Naive thymus-derived CD4-positive, alpha-beta T cell (primary cell): Measurements from ENCODE around the gene ITPR3. TPM values are rescaled to one million over a fixed set of nuclear protein-coding genes. Genes with fewer than 3 reads are reported as not detected.

Experiments used
- ATAC-seq: fragments of 150-1000 bp; cut with Tn5 transposase; 2 replicates; pipeline ENCODE4 v1.10.0; 2021; ENCODE audit warnings: mild to moderate bottlenecking, moderate library complexity
- CTCF ChIA-PET: fragments of 350-600 bp; sonication (Branson Sonifier 250); formaldehyde crosslinking; loops from one replicate; lab custom pipeline; 2021; ENCODE audit warnings: antibody characterized with exemption; lab: Charles Lee
- POLR2A ChIA-PET: fragments of 350-600 bp; sonication (Branson Sonifier 250); formaldehyde crosslinking; loops from one replicate; lab custom pipeline; 2021; ENCODE audit warnings: antibody characterized with exemption, inconsistent platforms; lab: Charles Lee
- DNase-seq, 9 donors: peaks; one replicate each; pipeline versions ENCODE4 v3.0.0 to v3.0.0-alpha.2; 2020 to 2022; ENCODE audit warnings: mixed read lengths in 1 of 9
- H3K27ac ChIP-seq: one replicate; pipeline ENCODE4 v1.7.0; 2013; ENCODE audit warnings: mild to moderate bottlenecking, low read depth, low read length, moderate library complexity
- H3K27me3 ChIP-seq, 2 donors: one replicate each; pipeline ENCODE4 v1.7.0; 2013; ENCODE audit warnings: low read length in 2 of 2, mild to moderate bottlenecking in 2 of 2, moderate library complexity in 2 of 2; ENCODE audit not compliant: control insufficient read depth in 2 of 2, insufficient read depth in 2 of 2
- H3K36me3 ChIP-seq, 3 experiments: 1 replicate in 2 of 3; 2 replicates in 1 of 3; pipeline ENCODE4 v1.7.0; 2013; ENCODE audit warnings: low read length in 3 of 3, mild to moderate bottlenecking in 3 of 3, moderate library complexity in 1 of 3; ENCODE audit not compliant: insufficient read depth in 3 of 3, control insufficient read depth in 2 of 3
- H3K4me1 ChIP-seq, 2 donors: one replicate each; pipeline ENCODE4 v1.7.0; 2013; ENCODE audit warnings: low read length in 2 of 2, mild to moderate bottlenecking in 2 of 2, moderate library complexity in 1 of 2; ENCODE audit not compliant: control insufficient read depth in 2 of 2, insufficient read depth in 2 of 2
- H3K4me3 ChIP-seq: 2 replicates; pipeline ENCODE4 v1.7.0; 2013; ENCODE audit warnings: mild to moderate bottlenecking, low read length
- H3K9me3 ChIP-seq, 3 experiments: 1 replicate in 2 of 3; 2 replicates in 1 of 3; pipeline ENCODE4 v1.7.0; 2013; ENCODE audit warnings: low read length in 3 of 3; ENCODE audit not compliant: control insufficient read depth in 2 of 3
- H3K27ac Mint-ChIP-seq, 9 donors: one replicate each; pipeline ENCODE4 v1.8.0; 2020 to 2022; ENCODE audit warnings: mixed read lengths in 9 of 9, mild to moderate bottlenecking in 8 of 9, moderate library complexity in 5 of 9, inconsistent platforms in 2 of 9
- H3K27me3 Mint-ChIP-seq, 5 donors: one replicate each; pipeline ENCODE4 v1.8.0; 2021 to 2022; ENCODE audit warnings: mixed read lengths in 5 of 5, mild to moderate bottlenecking in 1 of 5
- H3K36me3 Mint-ChIP-seq, 5 donors: one replicate each; pipeline ENCODE4 v1.8.0; 2020 to 2022; ENCODE audit warnings: mixed read lengths in 5 of 5, mild to moderate bottlenecking in 3 of 5, inconsistent platforms in 1 of 5
- H3K4me1 Mint-ChIP-seq, 7 donors: one replicate each; pipeline ENCODE4 v1.8.0; 2020 to 2022; ENCODE audit warnings: mixed read lengths in 7 of 7, mild to moderate bottlenecking in 3 of 7, inconsistent platforms in 1 of 7
- H3K4me3 Mint-ChIP-seq, 10 donors: one replicate each; pipeline ENCODE4 v1.8.0; 2020 to 2022; ENCODE audit warnings: mild to moderate bottlenecking in 10 of 10, mixed read lengths in 10 of 10, moderate library complexity in 6 of 10, inconsistent platforms in 2 of 10
- H3K9me3 Mint-ChIP-seq, 11 donors: one replicate each; pipeline ENCODE4 v1.8.0; 2020 to 2022; ENCODE audit warnings: mixed read lengths in 11 of 11, mild to moderate bottlenecking in 4 of 11, inconsistent platforms in 1 of 11, moderate library complexity in 1 of 11
- intact Hi-C, 2 donors: fragments of 100-400 bp; cut with micrococcal nuclease; formaldehyde crosslinking; loops; one replicate each; pipeline ENCODE4 v1.15.1; 2023
- polyA plus RNA-seq, 2 donors: library from polyadenylated mRNA; unstranded; fragments of 300-500 nt; fragmentation: Illumina TruSeq; gene quantifications; one replicate each; pipeline ENCODE4 v1.2.3, GENCODE V29; 2021
- total RNA-seq, 6 experiments: library from RNA in 5 of 6; stranded (reverse) in 5 of 6; gene quantifications; 1 replicate in 5 of 6; 2 replicates in 1 of 6; pipeline ENCODE4 v1.2.3 and lab custom pipeline; 2021 to 2026

ITPR3 gene
- total and polyA plus RNA-seq, 7 experiments from 2014 or later = 1.7 to 65.7 (median 41.4) TPM

DNA sequence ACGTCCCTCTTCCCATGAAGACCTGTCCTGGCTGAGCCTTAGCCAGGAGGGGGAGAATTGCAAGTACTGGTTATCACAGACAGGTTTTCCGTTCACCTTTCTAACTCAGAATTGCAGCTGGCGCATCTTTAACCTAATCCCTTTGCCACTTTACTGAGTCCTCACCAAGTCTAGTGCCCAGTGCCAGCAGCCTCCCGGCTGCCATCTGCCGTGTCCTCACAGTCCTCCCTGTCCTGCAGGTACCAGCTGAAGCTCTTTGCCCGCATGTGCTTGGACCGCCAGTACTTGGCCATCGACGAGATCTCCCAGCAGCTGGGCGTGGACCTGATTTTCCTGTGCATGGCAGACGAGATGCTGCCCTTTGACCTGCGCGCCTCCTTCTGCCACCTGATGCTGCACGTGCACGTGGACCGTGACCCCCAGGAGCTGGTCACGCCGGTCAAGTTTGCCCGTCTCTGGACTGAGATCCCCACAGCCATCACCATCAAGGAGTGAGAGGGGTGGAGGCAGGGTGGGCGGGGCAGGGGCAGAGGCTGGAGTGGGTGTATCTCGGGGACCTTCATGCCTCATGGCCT is 49.1 kb downstream of the ITPR3 start:
- Mint-ChIP-seq H3K36me3 (peaks cover 3 to 39% (median 19%) of the 10 kb centered on the region in 5 donors), H3K9me3 (no peaks in the 10 kb centered on the region), H3K4me3 (peak overlapping the region in 1 of 10 donors; percentile 18), H3K27me3 (no peaks in the 10 kb centered on the region), H3K4me1 (peaks cover 3 to 19% (median 15%) of the 10 kb centered on the region in 7 donors), H3K27ac (peak overlapping the region in 4 of 9 donors; percentile 33 to 80 (median 68))
- ATAC-seq (no peak), DNase-seq (no peak)
- POLR2A ChIA-PET = interaction anchor here (1.1 to 1.8 kb wide), 2 partner anchors 25 to 817 kb away, joined by 4 read pairs; no protein-coding TSS in a partner anchor
- CTCF ChIA-PET = interaction anchor here (1.7 kb wide), 1 partner anchor 30 kb away, joined by 6 read pairs; no protein-coding TSS in a partner anchor
- Histone ChIP-seq H3K27me3 (no peaks in the 10 kb centered on the region), H3K27ac (no peak overlapping the region), H3K4me1 (peaks cover 0 to 12% of the 10 kb centered on the region in 2 donors), H3K9me3 (no peaks in the 10 kb centered on the region), H3K36me3 (peaks cover 8 to 98% (median 27%) of the 10 kb centered on the region in 3 experiments), H3K4me3 (no peak overlapping the region)
- intact Hi-C loops = no loop called here

DNA sequence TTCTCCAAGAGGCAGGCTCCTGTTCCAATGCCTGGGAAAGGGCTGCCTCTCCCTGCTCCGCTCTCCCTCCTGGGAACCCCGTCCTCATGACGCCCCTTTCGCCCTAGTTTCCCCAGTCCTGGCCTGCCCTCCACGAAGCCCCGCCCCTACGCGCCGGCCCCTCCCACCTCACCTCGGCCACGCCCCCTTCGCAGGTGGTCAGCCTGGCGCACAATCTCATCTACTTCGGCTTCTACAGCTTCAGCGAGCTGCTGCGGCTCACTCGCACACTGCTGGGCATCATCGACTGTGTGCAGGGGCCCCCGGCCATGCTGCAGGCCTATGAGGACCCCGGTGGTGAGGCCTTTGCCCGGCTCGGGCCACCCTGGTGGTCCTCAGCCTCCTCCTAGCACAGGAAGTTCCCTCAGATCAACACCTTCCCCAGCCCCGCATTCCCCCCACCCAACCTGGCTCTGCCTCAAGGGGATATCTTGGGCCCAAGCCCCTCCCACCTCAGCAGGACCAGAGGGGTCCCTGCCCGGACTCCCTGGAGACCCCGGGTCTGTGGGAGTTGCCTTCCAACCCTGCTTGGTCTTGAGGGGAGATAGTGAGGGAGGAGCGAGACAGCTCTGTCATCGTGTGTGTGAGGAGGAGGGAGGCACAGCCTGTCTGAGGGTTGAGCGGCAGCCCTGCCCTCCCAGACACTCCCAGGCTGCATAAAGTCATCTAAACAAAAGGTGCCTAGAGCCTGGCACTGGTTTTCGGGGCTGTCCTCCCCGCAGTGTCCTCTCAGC is 50.0 kb downstream of the ITPR3 start:
- Mint-ChIP-seq H3K9me3 (no peaks in the 10 kb centered on the region), H3K27me3 (no peaks in the 10 kb centered on the region), H3K4me1 (peaks cover 3 to 19% (median 15%) of the 10 kb centered on the region in 7 donors), H3K36me3 (peaks cover 3 to 42% (median 19%) of the 10 kb centered on the region in 5 donors), H3K4me3 (no peak overlapping the region), H3K27ac (peak overlapping the region in 2 of 9 donors; percentile 9 to 70)
- H3K4me1 ChIP-seq = peaks cover 0 to 12% of the 10 kb centered on the region in 2 donors
- H3K36me3 ChIP-seq = peaks cover 8 to 98% (median 23%) of the 10 kb centered on the region in 3 experiments
- ATAC-seq (no peak), DNase-seq (no peak)
- no peaks in the 10 kb centered on the region for H3K9me3 ChIP-seq
- no peak overlapping the region for H3K4me3 ChIP-seq
- H3K27ac ChIP-seq = no peak overlapping the region
- intact Hi-C loops = no loop called here
- H3K27me3 ChIP-seq = no peaks in the 10 kb centered on the region
- POLR2A ChIA-PET = interaction anchor here (1.1 to 1.8 kb wide), 2 partner anchors 24 to 818 kb away, joined by 4 read pairs; no protein-coding TSS in a partner anchor
- CTCF ChIA-PET = no interaction called here

DNA sequence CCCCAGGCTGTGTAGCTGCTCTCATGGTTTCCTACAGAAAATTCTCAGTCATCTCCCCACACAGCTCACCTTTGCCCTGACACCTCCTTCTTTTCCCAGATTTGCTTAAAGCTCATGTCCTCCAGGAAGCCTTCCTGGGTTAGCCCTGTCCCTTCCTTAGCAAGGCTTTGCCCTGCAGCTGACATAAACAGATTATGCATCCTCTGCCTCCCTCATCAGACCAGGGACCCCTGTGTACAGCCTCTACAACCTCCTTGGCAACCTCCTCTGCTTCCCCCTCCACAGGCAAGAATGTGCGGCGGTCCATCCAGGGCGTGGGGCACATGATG is 50.6 kb downstream of the ITPR3 start:
- ATAC-seq (no peak), DNase-seq (no peak)
- no peak overlapping the region for H3K4me3 Mint-ChIP-seq
- Histone ChIP-seq H3K4me1 (peaks cover 0 to 12% of the 10 kb centered on the region in 2 donors), H3K27me3 (no peaks in the 10 kb centered on the region), H3K27ac (no peak overlapping the region), H3K4me3 (no peak overlapping the region), H3K36me3 (peaks cover 8 to 98% (median 25%) of the 10 kb centered on the region in 3 experiments), H3K9me3 (no peaks in the 10 kb centered on the region)
- no peaks in the 10 kb centered on the region for H3K27me3 Mint-ChIP-seq
- POLR2A ChIA-PET = interaction anchor here (1.8 kb wide), 1 partner anchor 24 kb away, joined by 4 read pairs; no protein-coding TSS in a partner anchor
- CTCF ChIA-PET = no interaction called here
- peaks cover 3 to 19% (median 15%) of the 10 kb centered on the region in 7 donors for H3K4me1 Mint-ChIP-seq
- intact Hi-C loops = no loop called here
- peak overlapping the region in 2 of 9 donors; percentile 68 to 70 for H3K27ac Mint-ChIP-seq
- peaks cover 2 to 43% (median 15%) of the 10 kb centered on the region in 5 donors for H3K36me3 Mint-ChIP-seq
- H3K9me3 Mint-ChIP-seq = no peaks in the 10 kb centered on the region

DNA sequence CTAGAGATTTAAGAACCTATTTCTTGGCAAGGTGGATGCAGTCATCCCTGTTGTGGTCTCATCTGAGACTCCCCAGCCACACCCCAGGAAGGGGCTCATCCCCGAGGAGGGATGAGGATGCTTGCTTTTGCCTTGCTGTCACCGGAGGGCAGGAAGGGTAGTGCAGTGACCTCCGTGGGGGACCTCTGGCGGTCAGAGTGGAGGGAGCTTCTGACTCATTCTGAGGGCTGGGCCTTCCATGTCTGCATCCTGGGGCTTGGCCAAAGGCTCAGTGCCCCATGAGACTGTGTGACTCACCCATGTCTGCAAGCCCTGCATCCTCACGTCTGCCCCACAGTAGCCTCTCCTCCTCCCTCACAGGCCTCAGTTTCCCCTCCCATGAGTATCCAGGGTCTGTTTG is 51.7 kb downstream of the ITPR3 start:
- H3K36me3 ChIP-seq = peaks cover 8 to 98% (median 26%) of the 10 kb centered on the region in 3 experiments
- intact Hi-C loops = no loop called here
- peaks cover 0 to 12% of the 10 kb centered on the region in 2 donors for H3K4me1 ChIP-seq
- no peaks in the 10 kb centered on the region for H3K9me3 ChIP-seq
- Mint-ChIP-seq H3K4me1 (peaks cover 3 to 19% (median 15%) of the 10 kb centered on the region in 7 donors), H3K27me3 (no peaks in the 10 kb centered on the region), H3K27ac (no peak overlapping the region), H3K36me3 (peaks cover 3 to 43% (median 18%) of the 10 kb centered on the region in 5 donors), H3K9me3 (no peaks in the 10 kb centered on the region), H3K4me3 (no peak overlapping the region)
- ATAC-seq (no peak), DNase-seq (no peak)
- ChIA-PET POLR2A (interaction anchor here (1.0 kb wide), 1 partner anchor 90 kb away, joined by 3 read pairs; no protein-coding TSS in a partner anchor), CTCF (interaction anchor here (0.6 kb wide), 1 partner anchor 83 kb away, joined by 4 read pairs; no protein-coding TSS in a partner anchor)
- H3K27me3 ChIP-seq = no peaks in the 10 kb centered on the region
- no peak overlapping the region for H3K4me3 ChIP-seq
- H3K27ac ChIP-seq = no peak overlapping the region

DNA sequence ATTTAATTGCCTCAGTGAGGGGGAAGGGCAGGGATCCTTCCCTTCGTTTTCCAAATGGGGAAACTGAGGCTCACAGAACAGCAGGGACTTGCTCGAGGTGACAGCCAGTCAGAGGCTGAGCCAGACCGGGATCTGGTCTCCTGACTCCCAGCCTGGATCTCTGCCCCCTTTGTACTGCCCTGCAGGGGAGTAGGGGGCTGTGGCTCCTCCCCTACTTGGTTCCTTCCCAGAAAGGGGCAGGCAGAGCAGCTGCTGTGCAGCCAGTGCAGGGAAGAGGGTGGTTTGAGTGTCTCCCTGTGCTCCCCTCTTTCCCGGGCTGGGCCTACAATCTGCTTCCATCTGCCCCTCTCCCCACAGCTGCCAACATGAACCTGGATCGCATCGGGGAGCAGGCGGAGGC is 52.7 kb downstream of the ITPR3 start:
- ATAC-seq (no peak), DNase-seq (no peak)
- Histone ChIP-seq H3K27me3 (no peaks in the 10 kb centered on the region), H3K36me3 (peaks cover 8 to 98% (median 26%) of the 10 kb centered on the region in 3 experiments), H3K4me1 (peaks cover 0 to 6% of the 10 kb centered on the region in 2 donors), H3K9me3 (no peaks in the 10 kb centered on the region), H3K4me3 (no peak overlapping the region), H3K27ac (no peak overlapping the region)
- peaks cover 0 to 40% (median 15%) of the 10 kb centered on the region in 5 donors for H3K36me3 Mint-ChIP-seq
- POLR2A ChIA-PET = interaction anchor here (0.6 kb wide), 1 partner anchor 255 kb away, joined by 3 read pairs; no protein-coding TSS in a partner anchor
- intact Hi-C loops = no loop called here
- H3K27me3 Mint-ChIP-seq = no peaks in the 10 kb centered on the region
- H3K4me1 Mint-ChIP-seq = peaks cover 0 to 9% (median 9%) of the 10 kb centered on the region in 7 donors
- CTCF ChIA-PET = no interaction called here
- no peaks in the 10 kb centered on the region for H3K9me3 Mint-ChIP-seq
- no peak overlapping the region for H3K27ac Mint-ChIP-seq
- no peak overlapping the region for H3K4me3 Mint-ChIP-seq

DNA sequence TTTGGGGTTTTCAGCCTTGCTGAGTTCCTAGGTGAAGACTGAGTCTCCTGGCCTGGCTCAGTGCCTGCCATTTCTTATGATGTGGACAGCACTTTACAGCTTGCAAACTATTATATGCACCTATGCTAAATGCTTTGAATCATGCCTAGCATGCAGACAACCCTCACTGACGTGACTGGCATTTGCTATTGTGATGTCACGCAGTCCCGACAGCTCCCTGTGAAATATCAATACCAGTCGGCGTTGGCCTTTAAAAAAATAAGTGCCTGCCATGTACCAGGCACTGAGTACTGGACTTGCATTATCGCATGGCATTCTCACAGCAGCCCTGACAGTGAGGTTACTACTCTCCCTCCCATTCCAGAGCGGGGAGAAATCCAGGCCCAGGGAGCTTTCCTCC is 54.8 kb downstream of the ITPR3 start:
- H3K9me3 ChIP-seq = no peaks in the 10 kb centered on the region
- H3K27ac Mint-ChIP-seq = peak overlapping the region in 1 of 9 donors; percentile 32
- peaks cover 0 to under 1% (median 0%) of the 10 kb centered on the region in 7 donors for H3K4me1 Mint-ChIP-seq
- DNase-seq = no peak
- peaks cover 8 to 97% (median 31%) of the 10 kb centered on the region in 3 experiments for H3K36me3 ChIP-seq
- ChIA-PET CTCF (interaction anchor here (1.4 kb wide), 1 partner anchor 21 kb away, joined by 3 read pairs; no protein-coding TSS in a partner anchor), POLR2A (interaction anchor here (0.6 kb wide), 1 partner anchor 83 kb away, joined by 3 read pairs; no protein-coding TSS in a partner anchor)
- no peaks in the 10 kb centered on the region for H3K4me1 ChIP-seq
- no peak overlapping the region for H3K27ac ChIP-seq
- intact Hi-C loops = no loop called here
- no peaks in the 10 kb centered on the region for H3K9me3 Mint-ChIP-seq
- no peak for ATAC-seq
- no peaks in the 10 kb centered on the region for H3K27me3 Mint-ChIP-seq
- H3K36me3 Mint-ChIP-seq = peaks cover 5 to 52% (median 14%) of the 10 kb centered on the region in 5 donors
- H3K27me3 ChIP-seq = no peaks in the 10 kb centered on the region
- no peak overlapping the region for H3K4me3 Mint-ChIP-seq
- no peak overlapping the region for H3K4me3 ChIP-seq
